GM19397 (cell line): Measurements from ENCODE around the gene GPR15LG.

Experiments
- ATAC-seq: cut with Tn5 transposase; IDR thresholded peaks from one replicate; pipeline ENCODE4 v1.9.1; 2021; ENCODE audit warnings: mild to moderate bottlenecking, moderate library complexity; ENCODE audit not compliant: unreplicated experiment

GPR15LG gene

GRCh38 chr10:84191106-84191505 lies 17.5 kb downstream of the GPR15LG start:
- ATAC-seq: no peak

- no peak for ATAC-seq
Measured at GRCh38 chr10:84193327-84193726, 19.7 kb downstream of the GPR15LG start.

- ATAC-seq: no peak
Measured at GRCh38 chr10:84193846-84194423, 20.3 kb downstream of the GPR15LG start.

DNA sequence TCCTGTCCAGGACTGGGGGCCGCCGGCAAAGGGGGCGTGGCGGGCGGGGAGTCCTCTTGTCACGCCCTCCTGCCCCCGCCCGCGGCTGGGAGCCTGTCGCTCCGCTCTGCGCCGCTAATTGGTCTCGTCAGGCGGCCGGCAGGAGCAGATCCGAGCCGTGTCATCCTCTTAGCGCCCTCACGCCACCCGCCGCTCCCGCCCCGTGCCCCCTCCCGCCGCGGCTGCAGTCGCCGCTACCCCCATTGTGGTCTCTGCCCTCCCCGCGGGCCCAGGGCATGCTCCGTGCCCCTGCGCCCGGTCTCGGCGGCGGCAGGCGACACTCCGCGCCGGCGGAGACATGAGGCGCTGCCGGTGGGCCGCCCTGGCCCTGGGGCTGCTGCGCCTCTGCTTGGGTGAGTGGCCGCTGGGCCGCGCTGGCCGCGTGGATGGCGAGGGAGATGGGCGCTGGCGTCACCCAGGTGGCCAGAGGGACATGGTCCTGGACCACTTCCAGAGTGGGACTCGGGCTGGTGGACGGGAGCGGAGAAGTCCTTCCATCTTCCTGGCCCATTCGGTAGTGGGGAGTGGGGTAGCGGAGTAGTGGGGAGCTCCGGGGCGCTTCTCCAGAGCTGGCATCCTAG lies 20.9 kb downstream of the GPR15LG start, which contains the start of gene CDHR1:
CDHR1 (plus strand) TSS at position 114 of the 620 bp plus-strand sequence; CDS start at position 338, 224 bp downstream.
- ATAC-seq: peak; percentile 62

- ATAC-seq: no peak
Measured at GRCh38 chr10:84195044-84195830, 21.6 kb downstream of the GPR15LG start.

GRCh38 chr10:84196083-84196482 lies 22.5 kb downstream of the GPR15LG start:
- ATAC-seq: no peak

DNA sequence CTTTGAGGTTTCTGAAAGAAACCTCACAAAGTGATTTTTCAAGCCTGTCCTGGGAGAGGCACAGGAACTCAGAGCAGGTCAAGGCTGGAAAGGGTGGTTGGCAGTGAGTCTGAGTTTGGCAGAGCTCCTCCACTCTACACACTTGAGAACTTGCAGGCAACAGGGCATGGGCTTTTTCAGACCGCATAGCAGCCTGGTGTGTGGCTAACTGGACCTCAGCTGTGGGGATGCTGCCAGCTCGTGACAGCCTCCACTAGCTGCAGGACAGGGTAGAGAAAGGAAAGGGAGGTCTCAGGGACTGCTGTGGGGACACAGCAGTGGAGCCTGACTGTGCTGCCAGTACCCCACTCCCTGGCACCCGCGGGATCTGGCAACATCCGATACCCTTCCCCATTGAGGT lies 23.3 kb downstream of the GPR15LG start:
- no peak for ATAC-seq

DNA sequence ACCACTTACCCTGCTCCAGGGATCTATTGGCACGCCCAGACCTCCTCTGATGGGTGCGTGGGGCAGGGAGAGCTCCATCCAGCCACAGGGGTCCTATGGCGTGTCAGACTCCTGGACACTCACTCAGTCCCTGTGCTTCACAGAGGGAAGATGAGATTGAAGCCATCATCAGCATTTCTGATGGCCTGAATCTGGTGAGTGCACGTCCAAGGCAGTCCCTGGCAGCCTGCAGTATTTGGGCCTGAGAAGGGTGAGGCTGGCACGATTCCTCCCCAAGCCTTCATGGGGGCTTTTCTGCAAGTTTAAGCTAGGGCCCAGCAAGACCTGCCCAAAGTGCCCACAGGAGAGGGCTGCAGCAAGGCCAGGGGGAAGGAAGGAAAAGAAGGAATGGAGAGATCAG lies 24.0 kb downstream of the GPR15LG start:
- no peak for ATAC-seq

GRCh38 chr10:84198206-84198915 lies 24.8 kb downstream of the GPR15LG start:
- no peak for ATAC-seq

- ATAC-seq: no peak
Measured at GRCh38 chr10:84200537-84201243, 27.1 kb downstream of the GPR15LG start.

GRCh38 chr10:84201244-84201606 lies 27.6 kb downstream of the GPR15LG start:
- ATAC-seq: no peak

GRCh38 chr10:84201682-84202081 lies 28.1 kb downstream of the GPR15LG start:
- ATAC-seq: no peak

DNA sequence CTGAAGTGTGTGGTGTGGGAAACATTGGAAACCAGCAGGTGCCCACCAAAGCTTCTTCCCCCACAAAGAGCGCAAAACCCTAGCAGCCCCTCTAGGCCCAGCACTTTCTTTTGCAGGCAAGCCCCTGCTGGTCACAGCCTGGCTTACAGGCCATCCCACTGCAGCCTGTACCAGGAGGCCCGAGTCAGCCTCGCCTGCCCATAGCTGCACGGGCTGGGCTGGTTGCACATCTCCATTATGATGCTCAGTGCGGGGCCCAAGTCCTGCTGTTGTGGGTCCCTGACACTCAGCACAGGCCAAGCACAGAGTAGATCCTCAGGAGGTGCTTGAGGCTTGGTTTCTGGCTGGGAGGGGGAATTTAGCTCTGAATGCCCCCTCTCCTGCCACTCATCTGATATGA lies 28.7 kb downstream of the GPR15LG start:
- no peak for ATAC-seq

DNA sequence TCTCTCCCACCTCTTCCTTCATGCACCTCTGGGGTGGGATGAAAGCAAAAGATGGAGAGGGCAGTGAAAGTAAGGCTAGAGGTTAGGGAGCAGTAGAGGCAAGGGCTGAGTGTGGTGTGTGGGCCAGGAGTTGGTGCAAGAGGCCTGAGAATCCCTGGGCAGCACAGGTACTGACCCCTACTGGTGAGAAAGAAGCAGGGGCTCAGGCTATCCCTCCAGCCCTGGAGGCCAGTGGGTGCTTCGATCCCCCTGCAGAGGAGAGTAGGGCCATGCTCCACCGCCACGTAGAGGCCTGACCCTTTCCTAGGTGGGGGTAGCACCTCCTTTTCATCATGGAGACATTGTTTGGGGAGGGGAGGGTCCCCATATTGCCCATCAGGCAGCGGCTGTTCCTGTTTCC lies 30.5 kb downstream of the GPR15LG start:
- peak; percentile 66 for ATAC-seq

DNA sequence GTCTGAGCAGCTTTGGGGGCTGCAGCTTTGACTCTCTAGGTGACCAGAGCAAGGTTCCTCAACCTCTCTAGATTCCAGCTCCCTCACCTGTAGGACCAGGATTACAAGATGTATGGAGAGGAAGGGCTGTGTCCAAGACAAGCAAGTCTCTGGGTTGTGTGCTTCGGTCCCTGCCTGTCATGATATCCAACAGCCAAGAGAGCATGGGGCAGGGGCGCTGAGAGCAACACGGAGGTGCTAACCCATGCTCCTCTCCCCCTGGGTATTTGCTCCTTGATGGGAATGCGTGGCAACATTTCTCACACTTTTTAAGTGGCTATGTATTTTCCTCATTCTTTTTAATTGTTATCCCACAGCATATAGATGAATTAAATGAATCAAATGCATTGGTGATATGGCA lies 31.0 kb downstream of the GPR15LG start:
- ATAC-seq: no peak

- ATAC-seq: peak; percentile 70
Measured at GRCh38 chr10:84205049-84205852, 31.6 kb downstream of the GPR15LG start.

DNA sequence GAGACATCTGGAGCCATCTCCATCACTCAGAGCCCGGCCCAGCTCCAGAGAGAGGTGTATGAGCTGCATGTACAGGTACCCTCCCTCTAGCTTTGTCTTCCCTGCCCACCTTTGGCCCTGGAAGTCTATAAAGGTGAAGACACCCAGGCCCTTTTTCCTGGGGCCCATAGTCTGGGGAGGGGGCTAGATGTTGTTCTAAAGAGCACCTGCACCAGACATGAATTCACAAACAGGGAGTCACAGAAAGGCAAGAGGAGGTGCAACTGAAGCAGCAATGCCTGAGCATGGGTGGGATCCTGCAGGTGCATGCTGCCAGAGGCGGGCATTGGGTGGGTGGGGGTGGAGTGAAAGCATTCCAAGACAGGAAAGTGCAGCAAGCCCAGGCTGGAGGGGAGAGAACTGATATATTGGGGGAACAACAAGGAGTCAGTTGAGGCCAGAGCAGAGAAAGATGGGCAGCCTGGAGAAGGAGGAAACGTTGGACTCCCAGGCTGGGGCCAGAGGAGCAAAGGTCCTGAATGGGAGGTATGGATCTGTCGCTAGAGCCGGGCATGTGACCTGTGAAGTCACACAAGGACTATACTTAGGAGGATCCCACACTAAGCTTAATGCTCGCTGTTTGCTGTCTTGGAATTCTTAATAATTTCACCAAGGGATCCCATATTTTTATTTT lies 32.4 kb downstream of the GPR15LG start:
- no peak for ATAC-seq

- no peak for ATAC-seq
Measured at GRCh38 chr10:84208023-84208422, 34.4 kb downstream of the GPR15LG start.

- ATAC-seq: no peak
Measured at GRCh38 chr10:84211566-84211965, 38.0 kb downstream of the GPR15LG start.
